ENCODE data around the gene SIDT2.

Gene SIDT2

DNA sequence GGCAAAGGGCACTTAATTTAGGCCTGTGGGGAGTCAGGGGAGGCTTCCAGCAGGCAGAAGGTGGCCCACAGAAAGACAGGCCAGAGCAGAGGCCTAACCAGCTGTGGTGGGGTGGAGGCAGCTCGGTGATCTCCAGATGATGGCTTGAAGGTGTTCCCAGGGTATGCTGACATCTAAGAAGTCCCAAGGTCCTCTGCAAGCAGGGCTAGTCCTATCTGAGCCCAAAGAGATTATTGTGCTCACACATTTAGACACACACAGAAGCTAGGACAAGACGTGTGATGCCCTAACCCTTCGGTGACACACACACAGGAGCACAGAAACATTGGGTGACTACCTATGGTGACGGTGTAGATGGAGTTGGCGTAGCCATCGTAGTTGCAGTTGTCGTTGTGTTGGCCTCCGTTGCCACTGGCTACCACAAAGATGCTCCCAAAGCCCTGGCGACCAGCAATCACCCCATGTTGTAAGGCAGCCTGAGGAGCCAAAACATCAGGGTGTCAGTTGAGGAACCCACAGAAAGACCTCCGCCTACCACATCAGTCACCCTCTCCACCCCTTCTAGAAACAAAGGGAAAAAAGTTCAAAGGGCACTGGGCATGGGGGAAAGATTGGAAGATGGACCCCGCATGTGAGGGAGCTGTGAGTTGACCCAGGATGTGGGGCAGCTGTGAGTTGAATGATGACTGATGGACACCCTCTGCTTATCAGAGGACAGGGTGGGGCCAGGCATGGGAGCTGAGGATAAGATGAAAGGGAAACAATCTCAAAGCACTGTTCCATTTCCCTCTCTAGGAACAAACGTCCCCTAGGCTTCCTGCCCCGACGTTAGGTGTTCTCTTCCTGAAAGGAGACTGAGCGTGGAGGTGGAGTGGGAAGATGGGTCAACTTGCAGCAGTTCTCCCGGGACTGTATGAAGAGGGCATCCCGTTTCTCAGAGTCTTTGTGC, 45.5 kb downstream of the SIDT2 start:
- no peak for FAIRE-seq

DNA sequence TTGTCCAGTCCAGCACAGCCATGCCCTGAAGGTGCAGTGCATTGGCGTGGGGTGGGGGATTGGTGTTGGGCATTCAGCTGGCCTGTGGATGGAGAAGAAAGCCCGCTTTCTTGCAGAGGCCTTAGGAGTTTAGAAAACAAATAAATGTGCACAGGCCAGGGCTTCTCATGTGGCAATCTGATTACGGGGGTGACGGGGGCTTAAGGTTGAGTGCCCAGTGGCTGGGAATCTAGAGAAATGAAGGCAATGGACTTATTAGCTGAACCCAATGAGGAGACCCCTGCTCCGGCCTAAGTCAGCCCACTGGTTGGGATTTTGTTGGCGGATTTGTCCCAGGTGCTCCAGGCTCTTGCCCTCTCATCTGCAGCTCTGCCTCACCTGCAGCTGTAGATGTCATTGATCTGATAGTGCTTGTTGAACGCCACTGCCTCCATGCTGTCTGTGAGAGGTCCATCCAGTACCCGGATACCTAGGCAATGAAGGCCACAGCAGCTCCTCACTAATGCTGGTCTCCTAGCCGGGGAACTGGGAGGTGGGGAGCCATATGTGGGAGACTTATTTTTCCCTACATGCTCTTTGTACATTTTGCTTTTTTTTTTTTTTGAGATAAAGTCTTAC, 47.1 kb downstream of the SIDT2 start:
- FAIRE-seq, result no peak

DNA sequence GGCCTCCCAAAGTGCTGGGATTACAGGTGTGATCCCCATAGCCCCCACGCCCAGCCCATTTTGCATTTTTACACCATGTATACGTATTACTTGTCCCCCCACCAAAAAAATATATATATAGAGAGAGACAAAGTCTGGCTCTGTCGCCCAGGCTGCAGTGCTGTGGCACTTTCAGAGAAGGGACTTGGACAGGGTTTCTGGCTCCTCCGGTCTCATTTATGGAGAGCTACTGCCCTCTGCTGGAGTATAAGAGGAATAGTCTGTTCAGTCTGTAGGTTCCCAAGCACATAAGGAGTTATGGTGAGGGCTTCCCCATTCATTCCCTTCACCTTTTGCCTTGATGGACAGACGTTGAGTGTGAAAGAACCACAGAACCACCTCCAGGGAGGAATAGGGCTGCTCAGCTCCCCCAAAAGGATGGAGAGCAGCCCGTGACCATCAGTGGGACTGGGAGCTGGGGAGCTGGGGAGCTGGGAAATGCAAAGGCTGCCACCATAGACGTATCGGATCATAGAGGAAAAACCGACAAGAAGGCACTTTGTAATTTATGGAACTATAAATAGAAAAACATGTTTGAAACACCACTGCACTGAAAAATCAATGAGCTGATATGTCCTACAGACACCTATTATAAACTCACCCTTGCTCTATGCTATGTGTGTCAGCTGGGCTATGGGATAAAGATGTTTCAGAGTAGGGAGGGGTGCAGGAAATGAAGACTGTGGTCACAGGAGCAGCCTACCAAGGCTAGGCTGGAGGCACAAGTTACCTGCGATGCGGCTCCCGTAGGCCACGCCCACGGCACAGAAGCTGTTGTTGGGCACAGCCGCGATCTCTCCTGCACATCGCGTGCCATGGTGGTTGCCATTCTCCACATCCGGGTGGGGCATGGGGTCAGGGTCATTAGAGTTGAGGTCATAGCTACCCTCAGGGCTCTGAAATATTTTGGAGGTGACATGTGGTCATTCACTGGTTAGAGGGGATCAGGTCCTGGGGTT, 48.1 kb downstream of the SIDT2 start:
- peak; percentile 93 for FAIRE-seq

DNA sequence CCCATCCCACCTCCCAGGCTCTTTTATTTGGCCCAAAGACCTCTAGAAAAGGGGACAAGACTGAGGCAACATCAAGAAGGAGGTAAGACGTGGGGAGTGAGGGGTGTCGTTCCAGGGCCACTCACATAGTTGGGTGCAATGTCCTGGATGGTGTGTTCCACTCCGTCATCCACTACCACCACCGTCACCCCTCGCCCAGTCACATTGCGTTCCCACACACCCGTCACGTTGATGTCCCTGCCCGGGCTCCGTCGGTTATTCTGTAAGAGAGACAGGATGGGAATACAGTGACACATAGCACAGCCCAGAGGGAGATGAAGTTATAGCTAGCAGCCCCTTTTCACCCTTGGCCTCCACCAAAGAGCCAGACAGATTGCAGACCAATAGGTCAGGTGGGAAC, 49.5 kb downstream of the SIDT2 start:
- no peak for FAIRE-seq

DNA sequence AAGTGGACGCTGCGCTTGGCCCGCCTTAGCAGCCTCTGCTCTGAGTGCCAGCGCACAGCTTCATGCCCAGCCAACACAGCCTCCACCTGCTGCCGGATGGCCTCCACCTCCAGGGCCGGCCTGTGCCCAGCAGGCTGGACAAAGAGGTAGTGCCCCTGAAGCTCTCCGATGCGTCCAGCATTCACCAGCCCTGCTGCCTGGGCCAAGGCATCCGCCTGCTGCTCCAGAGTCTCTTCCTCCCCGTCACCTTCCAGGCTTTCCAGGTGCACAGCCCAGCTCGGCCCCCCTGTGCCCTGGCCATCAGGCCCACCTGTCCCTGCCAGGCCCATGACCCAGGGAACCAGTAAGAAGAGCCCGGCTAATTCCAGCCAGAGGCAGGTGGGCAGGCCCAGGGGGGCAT, 50.9 kb downstream of the SIDT2 start:
- FAIRE-seq, result no peak

DNA sequence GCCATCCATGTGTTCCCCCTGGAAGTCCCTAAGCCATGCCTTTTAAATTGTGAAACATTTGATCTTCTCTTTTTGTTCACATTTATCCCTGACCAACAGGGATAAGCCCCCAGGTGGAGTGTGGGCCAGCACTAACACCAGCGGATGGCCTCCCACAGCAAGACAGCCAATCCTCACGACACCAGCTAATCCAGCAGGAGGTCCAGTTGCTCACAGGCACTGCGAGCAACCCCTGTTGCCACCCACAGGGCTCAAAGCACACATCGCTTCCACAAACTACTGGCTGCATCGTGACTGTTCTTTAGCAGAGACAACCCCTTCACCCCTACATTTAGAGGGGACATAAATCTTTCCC, 51.4 kb downstream of the SIDT2 start:
- FAIRE-seq, result no peak

DNA sequence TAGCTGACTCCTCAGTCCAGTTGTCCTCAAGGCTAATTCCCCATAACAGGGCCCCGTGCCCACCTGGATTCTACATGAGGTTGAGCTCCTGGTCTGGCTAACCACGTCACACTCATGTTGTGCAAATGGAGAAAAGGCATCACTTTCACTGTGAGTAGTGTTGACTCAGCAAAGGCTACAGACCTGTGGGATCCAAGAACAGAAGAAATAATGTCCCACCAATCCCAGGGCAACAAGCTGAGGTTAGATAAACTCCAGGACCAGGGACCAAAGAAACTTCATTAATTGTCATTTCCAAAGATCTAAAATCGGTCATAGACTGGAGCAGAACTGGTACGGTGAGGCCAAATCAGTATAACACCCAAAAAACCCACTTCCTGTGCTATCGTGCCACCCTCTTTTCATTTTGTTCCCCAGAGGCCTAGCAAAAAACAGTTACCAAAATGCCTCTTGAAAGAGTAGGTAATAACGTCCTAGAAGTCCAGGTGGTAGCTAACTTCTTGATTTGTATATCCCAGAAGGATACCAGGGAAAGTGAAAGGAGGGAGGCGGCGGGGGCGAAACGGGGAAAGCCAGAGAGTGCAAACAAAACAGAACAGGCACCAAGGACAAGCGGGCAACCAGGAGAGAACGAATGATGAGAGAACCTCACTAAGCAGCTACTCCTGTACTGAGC, 51.9 kb downstream of the SIDT2 start:
- FAIRE-seq, result no peak

DNA sequence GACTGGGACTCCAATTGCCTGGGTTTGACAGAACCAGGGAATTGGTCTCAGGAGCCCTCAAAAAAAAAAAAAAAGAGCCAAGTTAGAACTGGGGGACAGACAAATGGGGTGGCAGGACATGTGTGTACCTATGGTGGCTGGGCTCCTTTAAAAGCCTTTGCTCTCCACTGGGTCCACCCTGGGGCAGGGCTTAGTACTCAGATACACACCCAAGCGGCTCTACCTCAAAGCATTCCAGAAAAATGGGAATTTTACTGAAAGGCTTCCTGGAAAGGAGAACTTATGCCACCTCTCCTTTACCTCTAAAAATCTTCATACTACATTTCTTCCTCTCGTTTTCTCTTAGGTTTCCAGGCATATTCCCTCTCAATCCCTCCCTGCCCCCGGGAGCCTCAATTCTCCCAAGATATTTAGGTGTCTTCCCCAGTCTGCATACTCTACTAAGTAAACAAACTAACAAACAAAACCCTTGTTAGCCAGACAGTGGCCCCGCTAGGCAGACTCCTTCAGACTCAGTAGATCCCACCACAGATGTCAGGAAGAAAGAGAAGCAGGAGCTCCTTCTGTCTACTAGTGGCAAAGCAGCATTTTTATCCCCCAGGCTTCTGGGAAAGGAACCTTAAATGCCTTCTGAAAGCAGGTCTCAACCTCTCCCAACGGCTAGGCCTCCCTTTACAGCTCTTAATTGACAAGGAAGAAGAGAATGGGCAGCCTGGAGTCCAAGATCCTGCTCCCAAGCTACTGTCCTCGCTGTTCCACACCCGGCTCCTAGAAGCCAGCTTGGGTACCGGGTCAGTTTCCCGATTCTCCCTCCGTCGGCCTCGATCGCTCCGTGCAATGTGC, 52.7 kb downstream of the SIDT2 start:
- FAIRE-seq, result no peak

DNA sequence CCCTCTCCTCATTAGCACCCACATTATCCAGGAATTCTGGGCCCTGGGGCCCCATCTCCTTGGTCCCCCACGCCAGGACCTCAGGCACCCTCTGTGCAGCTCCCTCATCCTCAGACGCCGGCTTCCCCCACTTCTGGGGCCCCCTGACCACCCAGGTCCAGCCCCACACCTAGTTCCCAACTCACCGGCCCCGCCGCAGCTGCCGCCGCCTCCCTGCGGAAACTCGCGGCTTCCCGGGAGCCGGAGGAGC, 53.2 kb downstream of the SIDT2 start, which contains the start of gene PCSK7:
Gene PCSK7, minus strand, starts transcription at position 232 of the 250 bp plus-strand sequence. CDS start 2,229 bp downstream, outside the sequence.
- FAIRE-seq, result no peak

DNA sequence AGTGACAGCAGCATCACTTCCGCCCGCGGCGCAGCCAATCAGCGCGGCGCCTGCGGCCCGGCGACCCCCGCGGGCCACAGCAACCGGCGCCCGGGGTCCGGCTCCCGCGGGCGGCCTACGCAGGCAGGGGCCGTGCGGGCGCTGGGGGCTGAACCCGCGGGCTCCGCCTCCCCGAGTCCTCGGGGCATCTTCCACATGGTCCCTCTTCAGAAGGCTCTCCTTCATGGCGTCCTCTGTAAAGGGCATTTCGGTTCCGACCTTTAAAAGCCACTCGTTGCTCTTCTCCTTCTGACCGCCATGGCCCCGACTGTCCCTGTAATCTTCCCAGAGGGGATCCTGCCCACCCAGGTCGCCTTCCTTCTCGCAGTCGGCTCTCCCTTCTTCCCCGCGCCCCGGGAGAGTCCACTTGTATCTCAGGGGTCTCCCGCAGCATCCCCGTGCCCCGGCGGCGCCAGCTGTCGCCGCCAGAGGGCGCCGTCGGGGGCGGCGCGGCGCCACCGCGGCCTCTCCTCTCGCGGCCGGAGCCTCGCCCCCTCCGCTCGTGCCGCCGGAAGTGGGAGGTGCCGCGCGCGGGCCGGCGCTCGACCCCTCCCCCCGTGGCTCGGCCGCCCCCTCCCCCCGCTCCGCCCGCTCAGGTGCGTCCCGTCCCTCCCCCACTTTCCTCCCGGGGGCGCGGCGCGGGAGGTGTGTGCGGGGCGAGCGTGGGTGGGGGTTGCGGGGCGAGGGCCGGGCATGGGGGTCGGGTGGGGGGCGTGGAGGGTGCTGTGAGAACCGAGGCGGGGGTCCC, 53.7 kb downstream of the SIDT2 start, which contains the start of gene RNF214:
Gene RNF214, plus strand, starts transcription at position 580 of the 787 bp plus-strand sequence. CDS start 1,602 bp downstream, outside the sequence.
- no peak for FAIRE-seq

DNA sequence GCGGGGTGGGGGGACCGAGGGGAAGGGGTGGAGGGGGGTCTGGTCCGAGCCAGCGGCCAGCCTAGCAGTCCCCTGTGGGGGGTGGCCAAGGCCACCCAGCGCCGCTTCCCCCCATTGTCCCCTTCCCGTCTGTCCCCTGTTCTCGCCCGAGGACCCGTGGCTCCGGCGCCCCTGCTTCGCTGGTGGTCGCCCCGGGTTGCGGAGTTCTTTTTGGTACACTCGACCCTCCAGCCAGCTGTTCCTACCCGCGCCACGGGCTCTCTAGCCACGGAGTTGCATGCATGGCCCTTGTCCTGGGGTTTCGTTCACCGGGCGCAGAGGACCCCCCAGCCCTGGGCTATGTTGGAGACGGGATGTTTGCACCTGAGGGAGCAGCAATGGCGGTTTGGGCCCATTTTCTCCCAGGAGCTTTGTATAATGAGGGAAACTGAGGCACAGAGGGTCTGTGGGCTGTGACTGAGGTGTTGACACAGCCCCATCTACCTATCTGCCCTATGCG, 54.4 kb downstream of the SIDT2 start:
- FAIRE-seq, result no peak

DNA sequence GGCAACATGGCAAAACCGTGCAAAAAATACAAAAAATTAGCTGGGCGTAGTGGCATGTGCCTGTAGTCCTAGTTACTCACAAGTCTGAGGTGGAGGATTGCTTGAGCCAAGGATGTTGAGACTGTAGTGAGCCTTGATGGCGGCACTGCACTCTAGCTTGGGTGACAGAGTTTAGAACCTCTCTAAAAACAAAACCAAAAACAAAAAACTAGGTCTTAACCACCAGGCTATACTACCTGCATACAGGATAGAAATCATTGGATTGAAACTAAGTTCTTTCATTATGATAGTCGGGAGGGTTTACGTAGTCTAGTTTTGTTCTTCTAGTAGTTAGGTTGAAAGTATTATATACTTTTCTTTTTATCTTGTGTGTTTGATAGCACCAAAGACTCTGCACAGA, 59.7 kb downstream of the SIDT2 start:
- FAIRE-seq, result no peak

DNA sequence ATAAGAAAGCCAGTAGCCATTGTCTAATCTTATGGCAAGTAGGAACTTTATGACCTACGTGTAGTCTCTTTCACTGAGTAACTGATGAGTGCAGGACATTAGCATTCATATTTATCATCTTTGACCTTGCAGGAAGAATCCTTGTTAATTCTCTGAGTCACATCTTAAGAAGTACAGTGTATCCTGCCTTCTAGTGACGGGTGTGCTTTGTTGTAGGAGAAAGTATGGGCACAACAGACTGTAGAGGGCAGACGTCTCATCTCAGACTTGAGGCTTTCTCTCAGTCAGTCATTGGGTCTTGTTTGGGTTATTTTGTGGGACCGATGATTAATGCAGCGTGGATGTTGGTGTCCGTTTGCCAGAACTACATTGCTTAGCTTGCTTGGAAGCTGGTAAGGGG, 60.8 kb downstream of the SIDT2 start:
- peak; percentile 60 for FAIRE-seq
